Measurements from ENCODE around the gene FTCD.

- TF ChIP-seq POLR2AphosphoS5 (IDR thresholded peaks at IDR 0.05), result no peak
- no peak for TF ChIP-seq POLR2A (IDR thresholded peaks at IDR 0.05)
- no peak for TF ChIP-seq CTCF (IDR thresholded peaks at IDR 0.05 in 8 of 11, conservative IDR thresholded peaks at IDR 0.05 in 3 of 11)
Observed at GRCh38 chr21:46110499-46111192, 44.7 kb downstream of the FTCD start.
